ENCODE data around the gene PRKCI.

PRKCI gene

GRCh38 chr3:170240142-170240541 lies 17.9 kb downstream of the PRKCI start:
- DNase-seq (ENCODE audit: low read depth), result no peak
- H3K4me3 ChIP-seq (ENCODE audit: low read depth, low read length), result no peak overlapping the region
- in situ Hi-C loops (cut with HindIII; ENCODE audit: low sequenced_read_pairs), result no loop called here
- no peak for TF ChIP-seq CTCF (IDR thresholded peaks at IDR 0.05; ENCODE audit: low read depth, low read length, missing control alignments)

DNA sequence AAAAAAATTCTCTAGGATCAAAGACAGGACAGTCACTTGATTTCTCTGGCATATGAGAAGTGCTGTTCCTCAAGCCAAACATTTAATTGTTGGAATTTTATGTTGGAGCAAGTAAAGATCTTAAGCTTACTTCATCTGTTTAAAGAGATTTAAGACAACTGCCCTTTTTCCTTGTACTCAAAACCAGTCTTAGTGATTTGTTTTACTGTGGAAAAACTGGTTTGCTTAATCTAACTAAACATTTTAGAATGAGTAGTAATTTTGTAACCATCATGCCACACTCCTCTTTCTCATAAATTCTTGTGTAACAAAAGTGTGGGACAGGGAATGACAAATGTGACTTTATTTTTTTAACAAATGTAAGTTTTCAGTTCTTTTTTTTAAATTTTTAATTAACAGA lies 18.4 kb downstream of the PRKCI start:
- no peak overlapping the region for H3K4me3 ChIP-seq (ENCODE audit: low read depth, low read length)
- in situ Hi-C loops (cut with HindIII; ENCODE audit: low sequenced_read_pairs), result no loop called here
- TF ChIP-seq CTCF (IDR thresholded peaks at IDR 0.05; ENCODE audit: low read depth, low read length, missing control alignments), result no peak
- DNase-seq (ENCODE audit: low read depth), result no peak

GRCh38 chr3:170244576-170244975 lies 22.4 kb downstream of the PRKCI start:
- DNase-seq (ENCODE audit: low read depth), result no peak
- TF ChIP-seq CTCF (IDR thresholded peaks at IDR 0.05; ENCODE audit: low read depth, low read length, missing control alignments), result no peak
- H3K4me3 ChIP-seq (ENCODE audit: low read depth, low read length), result no peak overlapping the region
- in situ Hi-C loops (cut with HindIII; ENCODE audit: low sequenced_read_pairs), result no loop called here

DNA sequence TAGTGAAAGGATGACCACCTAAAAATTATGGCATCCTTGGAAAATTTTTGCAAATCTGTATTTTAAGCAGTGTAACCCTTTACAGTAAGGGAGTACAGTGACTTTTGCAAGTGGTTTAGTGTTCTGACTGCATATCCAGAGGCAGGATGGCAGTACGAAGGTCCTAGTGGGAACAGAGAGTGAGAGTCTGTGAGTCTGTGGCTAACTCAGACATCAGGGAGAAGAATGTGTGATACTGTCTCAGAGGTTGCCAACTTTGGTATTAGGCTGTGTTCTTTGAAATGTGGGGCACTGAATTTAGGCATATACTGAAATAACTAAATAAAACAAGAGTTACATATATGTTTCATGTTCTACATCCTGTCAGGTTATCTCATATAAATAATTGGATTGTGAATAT lies 25.7 kb downstream of the PRKCI start:
- DNase-seq (ENCODE audit: low read depth), result no peak
- no peak for TF ChIP-seq CTCF (IDR thresholded peaks at IDR 0.05; ENCODE audit: low read depth, low read length, missing control alignments)
- in situ Hi-C loops (cut with HindIII; ENCODE audit: low sequenced_read_pairs), result no loop called here
- no peak overlapping the region for H3K4me3 ChIP-seq (ENCODE audit: low read depth, low read length)

GRCh38 chr3:170256597-170256996 lies 34.4 kb downstream of the PRKCI start:
- no peak for DNase-seq (ENCODE audit: low read depth)
- in situ Hi-C loops (cut with HindIII; ENCODE audit: low sequenced_read_pairs), result no loop called here
- TF ChIP-seq CTCF (IDR thresholded peaks at IDR 0.05; ENCODE audit: low read depth, low read length, missing control alignments), result no peak
- no peak overlapping the region for H3K4me3 ChIP-seq (ENCODE audit: low read depth, low read length)

DNA sequence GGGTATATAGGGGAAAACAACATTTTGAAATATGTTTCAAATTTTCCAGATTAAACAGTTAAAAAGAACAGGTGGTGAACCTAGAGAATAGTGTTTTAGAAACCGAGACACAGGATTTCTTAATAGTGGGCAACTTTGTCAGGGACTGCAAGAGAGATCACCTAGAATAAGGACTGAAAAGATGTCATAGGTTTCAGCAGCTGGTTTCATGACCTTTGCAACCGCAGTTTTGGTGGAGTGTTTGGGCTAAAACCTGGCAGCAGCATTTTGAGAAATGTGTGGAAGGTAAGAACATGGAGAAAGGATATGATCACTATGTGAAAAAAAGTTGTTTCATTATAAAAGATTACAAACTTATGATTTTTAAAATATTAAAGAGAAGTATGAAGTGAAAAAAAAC lies 34.9 kb downstream of the PRKCI start:
- no peak for TF ChIP-seq CTCF (IDR thresholded peaks at IDR 0.05; ENCODE audit: low read depth, low read length, missing control alignments)
- in situ Hi-C loops (cut with HindIII; ENCODE audit: low sequenced_read_pairs), result no loop called here
- DNase-seq (ENCODE audit: low read depth), result no peak
- H3K4me3 ChIP-seq (ENCODE audit: low read depth, low read length), result no peak overlapping the region

DNA sequence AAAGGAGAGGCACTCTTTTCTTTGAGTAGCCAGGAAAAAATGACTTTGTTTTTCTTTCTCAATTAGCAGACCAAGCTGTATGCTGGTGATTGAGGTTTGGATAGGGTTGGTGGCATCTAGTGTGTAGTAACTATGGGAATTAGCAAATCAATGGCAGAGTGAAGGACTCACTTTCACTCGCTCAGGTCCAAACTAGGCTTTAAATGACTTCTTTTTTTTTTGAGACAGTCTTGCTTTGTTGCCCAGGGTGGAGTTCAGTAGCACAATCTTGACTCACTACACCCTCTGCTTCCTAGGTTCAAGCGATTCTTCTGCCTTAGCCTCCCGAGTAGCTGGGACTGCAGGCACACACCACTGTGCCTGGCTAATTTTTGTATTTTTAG lies 35.9 kb downstream of the PRKCI start:
- in situ Hi-C loops (cut with HindIII; ENCODE audit: low sequenced_read_pairs), result no loop called here
- TF ChIP-seq CTCF (IDR thresholded peaks at IDR 0.05; ENCODE audit: low read depth, low read length, missing control alignments), result no peak
- H3K4me3 ChIP-seq (ENCODE audit: low read depth, low read length), result no peak overlapping the region
- no peak for DNase-seq (ENCODE audit: low read depth)
